ENCODE data around the gene ERGIC2. TPM values are rescaled to one million over a fixed set of nuclear protein-coding genes. Genes with fewer than 3 reads are reported as not detected.

The ERGIC2 gene, protein sequence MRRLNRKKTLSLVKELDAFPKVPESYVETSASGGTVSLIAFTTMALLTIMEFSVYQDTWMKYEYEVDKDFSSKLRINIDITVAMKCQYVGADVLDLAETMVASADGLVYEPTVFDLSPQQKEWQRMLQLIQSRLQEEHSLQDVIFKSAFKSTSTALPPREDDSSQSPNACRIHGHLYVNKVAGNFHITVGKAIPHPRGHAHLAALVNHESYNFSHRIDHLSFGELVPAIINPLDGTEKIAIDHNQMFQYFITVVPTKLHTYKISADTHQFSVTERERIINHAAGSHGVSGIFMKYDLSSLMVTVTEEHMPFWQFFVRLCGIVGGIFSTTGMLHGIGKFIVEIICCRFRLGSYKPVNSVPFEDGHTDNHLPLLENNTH
- 43.7 TPM in 2 replicates for total RNA-seq

DNA sequence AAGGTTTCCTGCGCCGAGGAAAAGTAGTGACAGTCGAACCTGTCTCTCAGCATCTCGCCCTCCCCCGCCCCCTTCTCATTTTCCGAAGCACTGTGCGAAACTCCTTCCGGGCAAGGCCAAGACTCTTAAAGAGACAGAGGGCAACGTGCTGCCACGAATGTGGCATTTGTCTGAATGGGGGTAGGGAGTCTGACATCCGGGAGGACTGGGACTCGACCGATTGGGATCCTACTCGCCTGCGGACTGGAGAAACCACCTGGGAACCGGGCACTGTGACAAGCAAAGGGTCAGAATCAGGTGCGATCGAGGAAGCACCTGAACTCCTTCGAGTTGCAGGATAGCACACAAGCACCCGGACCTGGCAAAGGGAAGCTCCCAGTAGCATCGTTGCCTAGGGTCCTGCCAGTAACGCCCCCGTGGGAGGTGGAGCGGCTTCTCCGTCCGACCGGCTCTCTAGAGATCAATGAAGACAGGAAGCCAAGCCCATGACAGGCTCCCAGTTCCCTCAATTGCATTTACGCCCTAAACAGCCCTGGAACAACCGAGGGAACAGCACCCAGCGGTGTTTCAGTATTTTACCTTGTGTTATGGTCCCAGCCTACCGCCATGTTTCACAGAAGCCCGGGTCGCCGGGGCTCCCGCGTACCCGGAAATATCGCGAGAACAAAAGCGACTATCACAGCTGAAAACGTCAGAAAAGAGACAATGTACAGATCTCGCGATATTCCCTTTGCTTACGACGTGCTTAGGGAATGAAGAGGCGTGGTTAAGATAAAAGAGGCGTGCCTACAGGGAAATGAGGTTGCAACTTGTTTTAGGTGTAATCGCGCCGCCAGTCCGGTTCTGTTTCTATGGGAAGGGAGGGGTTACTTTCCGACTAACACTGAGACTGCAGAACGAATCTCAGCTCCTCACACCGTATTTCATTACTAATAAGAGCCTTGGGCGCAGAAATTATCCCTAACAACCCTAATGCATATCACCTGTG, at the start of gene ERGIC2:
ERGIC2 (minus strand) TSS at position 637 of the 988 bp plus-strand sequence. CDS start 9,539 bp downstream, outside the sequence.
- peak; percentile 73 for DNase-seq
- peaks cover 20% of the 10 kb centered on the region for H3K36me3 Mint-ChIP-seq (ENCODE audit: low read depth)
- no peaks in the 10 kb centered on the region for H3K27me3 Mint-ChIP-seq
- ChIA-PET POLR2A (interaction anchor here (0.6 to 1.2 kb wide), 4 partner anchors 1315 to 1601 kb away, joined by 3 to 6 read pairs (median 4); partner anchors contain the start of genes CAPRIN2, IPO8, KLHL42 and MANSC4), CTCF (no interaction called here)
- peak within 1 kb of the TSS; percentile 94 for H3K27ac Mint-ChIP-seq
- peaks cover 42% of the 10 kb centered on the region for H3K4me1 Mint-ChIP-seq
- no peaks in the 10 kb centered on the region for H3K9me3 Mint-ChIP-seq
- TF ChIP-seq, protein P1, sequence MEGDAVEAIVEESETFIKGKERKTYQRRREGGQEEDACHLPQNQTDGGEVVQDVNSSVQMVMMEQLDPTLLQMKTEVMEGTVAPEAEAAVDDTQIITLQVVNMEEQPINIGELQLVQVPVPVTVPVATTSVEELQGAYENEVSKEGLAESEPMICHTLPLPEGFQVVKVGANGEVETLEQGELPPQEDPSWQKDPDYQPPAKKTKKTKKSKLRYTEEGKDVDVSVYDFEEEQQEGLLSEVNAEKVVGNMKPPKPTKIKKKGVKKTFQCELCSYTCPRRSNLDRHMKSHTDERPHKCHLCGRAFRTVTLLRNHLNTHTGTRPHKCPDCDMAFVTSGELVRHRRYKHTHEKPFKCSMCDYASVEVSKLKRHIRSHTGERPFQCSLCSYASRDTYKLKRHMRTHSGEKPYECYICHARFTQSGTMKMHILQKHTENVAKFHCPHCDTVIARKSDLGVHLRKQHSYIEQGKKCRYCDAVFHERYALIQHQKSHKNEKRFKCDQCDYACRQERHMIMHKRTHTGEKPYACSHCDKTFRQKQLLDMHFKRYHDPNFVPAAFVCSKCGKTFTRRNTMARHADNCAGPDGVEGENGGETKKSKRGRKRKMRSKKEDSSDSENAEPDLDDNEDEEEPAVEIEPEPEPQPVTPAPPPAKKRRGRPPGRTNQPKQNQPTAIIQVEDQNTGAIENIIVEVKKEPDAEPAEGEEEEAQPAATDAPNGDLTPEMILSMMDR (IDR thresholded peaks at IDR 0.05) = no peak
- intact Hi-C loops (cut with micrococcal nuclease) = loop anchor here (1.0 to 10.0 kb wide), 9 partner anchors 234 to 1944 kb away; partner anchors contain the start of genes CCDC91, DDX11, FAR2 and IPO8
- ATAC-seq (ENCODE audit: low read depth) = peak; percentile 94
- H3K4me3 Mint-ChIP-seq = peak within 1 kb of the TSS; percentile 94

DNA sequence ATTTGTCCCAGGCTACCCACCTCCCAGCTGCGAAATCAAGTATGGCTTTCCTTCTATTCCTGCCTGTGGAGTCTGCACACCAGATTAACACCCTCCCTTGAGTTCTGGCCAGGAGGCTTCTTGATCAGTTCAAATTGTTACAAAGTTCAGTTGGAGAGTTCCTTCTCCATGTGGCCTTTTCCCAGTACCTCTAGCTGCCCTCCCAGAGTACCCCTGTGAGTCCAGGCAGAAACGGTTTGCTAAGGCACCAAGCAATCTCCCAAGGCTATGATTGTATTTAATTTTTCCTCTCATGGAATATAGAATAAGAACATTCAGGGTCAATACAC, 49.7 kb upstream of the ERGIC2 start:
- Mint-ChIP-seq H3K36me3 (ENCODE audit: low read depth) (no peaks in the 10 kb centered on the region), H3K9me3 (no peaks in the 10 kb centered on the region), H3K27ac (no peak overlapping the region), H3K4me3 (no peak overlapping the region), H3K27me3 (peaks cover 8% of the 10 kb centered on the region), H3K4me1 (peaks cover 5% of the 10 kb centered on the region)
- ChIA-PET CTCF (no interaction called here), POLR2A (no interaction called here)
- TF ChIP-seq, protein P1 (IDR thresholded peaks at IDR 0.05) = no peak
- DNase-seq = no peak
- ATAC-seq (ENCODE audit: low read depth) = no peak
- intact Hi-C loops (cut with micrococcal nuclease) = no loop called here

DNA sequence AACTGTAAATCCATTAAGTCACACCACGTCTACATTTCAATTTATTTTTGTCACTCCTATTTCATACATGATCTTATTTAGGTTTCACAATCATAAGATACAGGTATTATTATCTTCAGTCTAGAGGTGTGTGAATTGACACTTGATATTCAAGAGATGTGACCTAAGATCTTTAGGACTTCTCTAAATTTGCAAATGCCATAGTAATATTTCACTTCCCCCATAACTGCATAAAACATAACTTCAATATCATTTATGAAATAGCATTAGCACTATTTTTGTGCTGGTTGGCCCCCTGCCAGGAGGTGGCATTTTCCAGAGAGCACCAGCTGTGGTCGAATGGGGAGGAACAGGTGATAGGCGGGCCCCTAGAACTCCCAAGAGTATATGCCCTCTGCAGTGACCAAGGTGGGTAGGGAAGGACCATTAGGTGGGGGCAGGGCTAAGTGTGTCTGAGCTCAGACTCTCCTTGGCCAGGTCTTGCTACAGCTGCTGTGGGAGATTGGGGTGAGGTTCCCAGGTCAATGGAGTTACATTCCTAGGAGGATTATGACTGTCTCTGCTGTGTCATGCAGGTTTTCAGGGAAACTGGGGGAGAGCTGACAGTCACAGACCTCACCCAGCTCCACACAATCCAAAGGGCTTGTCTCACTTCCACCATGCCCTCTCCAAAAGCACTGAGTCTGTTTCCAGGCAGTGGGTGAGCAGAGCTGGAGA, 49.2 kb upstream of the ERGIC2 start:
- DNase-seq (no peak), ATAC-seq (ENCODE audit: low read depth) (no peak)
- no peak overlapping the region for H3K4me3 Mint-ChIP-seq
- no peaks in the 10 kb centered on the region for H3K36me3 Mint-ChIP-seq (ENCODE audit: low read depth)
- no peak overlapping the region for H3K27ac Mint-ChIP-seq
- peaks cover 8% of the 10 kb centered on the region for H3K27me3 Mint-ChIP-seq
- ChIA-PET CTCF (no interaction called here), POLR2A (no interaction called here)
- TF ChIP-seq, protein P1 (IDR thresholded peaks at IDR 0.05) = no peak
- H3K4me1 Mint-ChIP-seq = peaks cover 5% of the 10 kb centered on the region
- no peaks in the 10 kb centered on the region for H3K9me3 Mint-ChIP-seq
- intact Hi-C loops (cut with micrococcal nuclease) = loop anchor here (2.0 to 10.0 kb wide), 2 partner anchors 75 to 345 kb away; no protein-coding TSS in a partner anchor

DNA sequence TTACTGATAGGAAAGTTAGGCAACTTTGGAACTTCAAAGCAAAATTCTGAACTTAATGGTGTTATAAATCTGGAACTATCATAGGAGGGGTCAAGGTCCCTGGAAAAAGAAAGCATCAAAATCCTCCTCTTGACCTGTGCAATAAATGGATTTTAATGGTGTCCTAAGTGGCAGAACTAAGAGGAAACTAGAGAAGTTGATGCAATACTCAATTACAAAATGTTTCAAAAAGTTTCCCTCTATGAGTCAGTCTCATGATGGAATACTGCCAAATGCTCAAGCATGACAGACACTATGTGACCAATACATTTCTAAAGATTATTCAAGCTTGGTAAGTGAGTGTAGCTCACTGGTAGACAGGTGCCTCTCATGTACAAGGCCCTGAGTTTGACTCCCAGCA, 47.7 kb upstream of the ERGIC2 start:
- H3K36me3 Mint-ChIP-seq (ENCODE audit: low read depth) = no peaks in the 10 kb centered on the region
- H3K9me3 Mint-ChIP-seq = peaks cover under 1% of the 10 kb centered on the region
- ChIA-PET POLR2A (no interaction called here), CTCF (no interaction called here)
- no peak for DNase-seq
- ATAC-seq (ENCODE audit: low read depth) = no peak
- H3K4me3 Mint-ChIP-seq = no peak overlapping the region
- no peak overlapping the region for H3K27ac Mint-ChIP-seq
- TF ChIP-seq, protein P1 (IDR thresholded peaks at IDR 0.05) = no peak
- H3K27me3 Mint-ChIP-seq = peaks cover 8% of the 10 kb centered on the region
- intact Hi-C loops (cut with micrococcal nuclease) = loop anchor here (1.0 to 10.0 kb wide), 3 partner anchors 74 to 344 kb away; no protein-coding TSS in a partner anchor
- peaks cover 5% of the 10 kb centered on the region for H3K4me1 Mint-ChIP-seq

Measured in activated B cell treated with CpG ODN at 0.5 μM for 24 hours (primary cell).